Neural progenitor cell (in vitro differentiated cells): Measurements from ENCODE around the gene KRTAP5-1. TPM values are rescaled to one million over a fixed set of nuclear protein-coding genes. Genes with fewer than 3 reads are reported as not detected.

Experiments used
- DNase-seq: peaks from one replicate; pipeline ENCODE4 v3.0.0-alpha.2; 2016; ENCODE audit warnings: low spot score
- H2AFZ ChIP-seq: fragments of 200-600 bp; sonication (generic); replicated peaks from 2 replicates; pipeline ENCODE4 v1.6.1; 2016; ENCODE audit warnings: antibody characterized with exemption
- H3F3A ChIP-seq: fragments of 200-600 bp; sonication (generic); 2 replicates; pipeline ENCODE4 v1.6.1; 2016; ENCODE audit warnings: antibody characterized with exemption, low read depth
- H3K27ac ChIP-seq: fragments of 200-600 bp; sonication (generic); 2 replicates; pipeline ENCODE4 v1.5.1; 2016; ENCODE audit warnings: mild to moderate bottlenecking
- H3K27me3 ChIP-seq: fragments of 200-600 bp; sonication (generic); 2 replicates; pipeline ENCODE4 v1.6.1; 2016; ENCODE audit warnings: mild to moderate bottlenecking, moderate library complexity
- H3K36me3 ChIP-seq: fragments of 200-600 bp; sonication (generic); 2 replicates; pipeline ENCODE4 v1.5.1; 2016
- H3K4me1 ChIP-seq: fragments of 200-600 bp; sonication (generic); 2 replicates; pipeline ENCODE4 v1.6.1; 2016; ENCODE audit warnings: mixed run types
- H3K4me2 ChIP-seq: fragments of 200-600 bp; sonication (generic); 2 replicates; pipeline ENCODE4 v1.6.1; 2016
- H3K4me3 ChIP-seq: fragments of 200-600 bp; sonication (generic); 2 replicates; pipeline ENCODE4 v1.5.1; 2016
- H3K79me2 ChIP-seq: fragments of 200-600 bp; sonication (generic); 2 replicates; pipeline ENCODE4 v1.6.1; 2016; ENCODE audit warnings: low read depth
- H3K9ac ChIP-seq: fragments of 200-600 bp; sonication (generic); 2 replicates; pipeline ENCODE4 v1.6.1; 2016
- H3K9me3 ChIP-seq: fragments of 200-600 bp; sonication (generic); 2 replicates; pipeline ENCODE4 v1.5.1; 2016; ENCODE audit warnings: low read depth
- H4K20me1 ChIP-seq: fragments of 200-600 bp; sonication (generic); 2 replicates; pipeline ENCODE4 v1.6.1; 2016; ENCODE audit warnings: low read depth
- H3K27ac Mint-ChIP-seq: 3 replicates; pipeline ENCODE4 v1.8.0; 2021; ENCODE audit warnings: mixed read lengths
- H3K27me3 Mint-ChIP-seq: 2 replicates; pipeline ENCODE4 v1.8.0; 2022; ENCODE audit warnings: low read depth, mild to moderate bottlenecking, inconsistent platforms, moderate library complexity, mixed read lengths; ENCODE audit not compliant: insufficient read depth
- H3K36me3 Mint-ChIP-seq: 3 replicates; pipeline ENCODE4 v1.8.0; 2021; ENCODE audit warnings: mixed read lengths
- H3K4me1 Mint-ChIP-seq: 3 replicates; pipeline ENCODE4 v1.8.0; 2021; ENCODE audit warnings: mixed read lengths
- H3K4me3 Mint-ChIP-seq: 3 replicates; pipeline ENCODE4 v1.8.0; 2021; ENCODE audit warnings: mild to moderate bottlenecking, moderate library complexity, mixed read lengths
- H3K9me3 Mint-ChIP-seq: 3 replicates; pipeline ENCODE4 v1.8.0; 2020; ENCODE audit warnings: mixed read lengths
- CTCF ChIP-seq: fragments of 200-600 bp; sonication (generic); IDR thresholded peaks from 2 replicates; pipeline ENCODE4 v1.5.1; 2017; ENCODE audit warnings: antibody characterized with exemption, mild to moderate bottlenecking
- EZH2 ChIP-seq: fragments of 200-600 bp; sonication (generic); IDR thresholded peaks from 2 replicates; pipeline ENCODE4 v1.6.1; 2017; ENCODE audit warnings: antibody characterized with exemption, mild to moderate bottlenecking, moderate library complexity
- EZH2phosphoT487 ChIP-seq: fragments of 200-600 bp; sonication (generic); IDR thresholded peaks from 2 replicates; pipeline ENCODE4 v1.6.1; 2017; ENCODE audit warnings: antibody characterized with exemption
- total RNA-seq: library from RNA; depleted of rRNA; stranded (reverse); fragments of >200 nt; gene quantifications from 2 replicates; pipeline ENCODE4 v1.2.3, GENCODE V29; 2015; ENCODE audit warnings: low replicate concordance

Gene KRTAP5-1
- total RNA-seq, 1 donor from 2014 or later: not detected

- Histone ChIP-seq H3K4me1 (peaks cover 26% of the 10 kb centered on the region), H3K36me3 (no peaks in the 10 kb centered on the region), H4K20me1 (peaks cover 5% of the 10 kb centered on the region), H3F3A (no peaks in the 10 kb centered on the region), H3K4me3 (no peak overlapping the region), H3K27me3 (peaks cover 59% of the 10 kb centered on the region), H3K9ac (no peak overlapping the region), H3K27ac (no peak overlapping the region), H3K79me2 (no peaks in the 10 kb centered on the region), H3K9me3 (no peaks in the 10 kb centered on the region), H3K4me2 (no peak overlapping the region), H2AFZ (no peak overlapping the region)
- peaks cover 3% of the 10 kb centered on the region for H3K4me1 Mint-ChIP-seq
- no peaks in the 10 kb centered on the region for H3K36me3 Mint-ChIP-seq
- no peak overlapping the region for H3K27ac Mint-ChIP-seq
- H3K4me3 Mint-ChIP-seq: no peak overlapping the region
- no peak for TF ChIP-seq EZH2phosphoT487
- TF ChIP-seq CTCF: no peak
- TF ChIP-seq EZH2: no peak
- H3K27me3 Mint-ChIP-seq: peaks cover 10% of the 10 kb centered on the region
- no peak for DNase-seq
- no peaks in the 10 kb centered on the region for H3K9me3 Mint-ChIP-seq
Observed at GRCh38 chr11:1560649-1561251, 24.3 kb downstream of the KRTAP5-1 start.

GRCh38 chr11:1560002-1560648 is 25.0 kb downstream of the KRTAP5-1 start:
- no peaks in the 10 kb centered on the region for H3K79me2 ChIP-seq
- no peak overlapping the region for H3K4me3 ChIP-seq
- DNase-seq: no peak
- H3K27me3 ChIP-seq: peaks cover 59% of the 10 kb centered on the region
- Mint-ChIP-seq H3K27me3 (peaks cover 12% of the 10 kb centered on the region), H3K36me3 (no peaks in the 10 kb centered on the region), H3K27ac (no peak overlapping the region), H3K9me3 (no peaks in the 10 kb centered on the region), H3K4me3 (no peak overlapping the region), H3K4me1 (peaks cover 3% of the 10 kb centered on the region)
- no peaks in the 10 kb centered on the region for H3K9me3 ChIP-seq
- TF ChIP-seq EZH2 (no peak), EZH2phosphoT487 (no peak), CTCF (no peak)
- H3K27ac ChIP-seq: no peak overlapping the region
- no peak overlapping the region for H3K9ac ChIP-seq
- H3K36me3 ChIP-seq: no peaks in the 10 kb centered on the region
- peaks cover 26% of the 10 kb centered on the region for H3K4me1 ChIP-seq
- peaks cover 5% of the 10 kb centered on the region for H4K20me1 ChIP-seq
- H2AFZ ChIP-seq: no peak overlapping the region
- no peaks in the 10 kb centered on the region for H3F3A ChIP-seq
- no peak overlapping the region for H3K4me2 ChIP-seq

- Mint-ChIP-seq H3K27ac (no peak overlapping the region), H3K4me1 (peaks cover 3% of the 10 kb centered on the region), H3K27me3 (peaks cover 12% of the 10 kb centered on the region), H3K9me3 (no peaks in the 10 kb centered on the region), H3K36me3 (no peaks in the 10 kb centered on the region), H3K4me3 (no peak overlapping the region)
- Histone ChIP-seq H3K4me1 (peaks cover 19% of the 10 kb centered on the region), H4K20me1 (peaks cover 5% of the 10 kb centered on the region), H3K9me3 (no peaks in the 10 kb centered on the region), H3K4me3 (no peak overlapping the region), H3K79me2 (no peaks in the 10 kb centered on the region), H3F3A (no peaks in the 10 kb centered on the region), H3K27me3 (peaks cover 60% of the 10 kb centered on the region), H3K4me2 (peak overlapping the region; percentile 45), H3K9ac (no peak overlapping the region), H3K36me3 (no peaks in the 10 kb centered on the region), H3K27ac (no peak overlapping the region), H2AFZ (no peak overlapping the region)
- no peak for TF ChIP-seq CTCF
- no peak for TF ChIP-seq EZH2
- no peak for TF ChIP-seq EZH2phosphoT487
- DNase-seq: peak; percentile 63
Observed at GRCh38 chr11:1559111-1559951, 25.8 kb downstream of the KRTAP5-1 start.
